ENCODE measurements around the gene UQCC5.

GRCh38 chr3:52532517-52532837, 3.9 kb upstream of the UQCC5 start:
- TF ChIP-seq ZNF8 (CRISPR knock-in tag; IDR thresholded peaks at IDR 0.05) (no peak), PATZ1 (CRISPR knock-in tag; IDR thresholded peaks at IDR 0.05; ENCODE audit: borderline replicate concordance) (no peak), CREB5 (CRISPR knock-in tag; IDR thresholded peaks at IDR 0.05; ENCODE audit: low read depth) (no peak), POU6F1 (CRISPR knock-in tag; IDR thresholded peaks at IDR 0.05; ENCODE audit: borderline replicate concordance, low read depth) (no peak), OSR1 (CRISPR knock-in tag; IDR thresholded peaks at IDR 0.05) (no peak), BACH2 (CRISPR knock-in tag; IDR thresholded peaks at IDR 0.05; ENCODE audit: borderline replicate concordance) (no peak), PPARA (CRISPR knock-in tag; IDR thresholded peaks at IDR 0.05; ENCODE audit: borderline replicate concordance) (no peak), CSDC2 (CRISPR knock-in tag; IDR thresholded peaks at IDR 0.05) (no peak), RARB (CRISPR knock-in tag; IDR thresholded peaks at IDR 0.05) (no peak), GLIS3 (CRISPR knock-in tag; IDR thresholded peaks at IDR 0.05) (no peak), ZFP3 (CRISPR knock-in tag; IDR thresholded peaks at IDR 0.05) (no peak)

All from SK-N-SH treated with all-trans-retinoic acid at 6 μM for 48 hours (cell line).